Right lobe of liver (tissue), 4 donors: ENCODE measurements around the gene XPOT.

Experiments used
- POLR2A ChIP-seq: fragments of 450-650 bp; IDR thresholded peaks from one replicate; pipeline ENCODE4 v1.6.1; 2017; ENCODE audit warnings: antibody characterized with exemption, mild to moderate bottlenecking
- TF ChIP-seq, protein P1 (sequence below), 4 donors: fragments of 200-600 bp in 3 of 4; fragments of 450-650 bp in 1 of 4; IDR thresholded peaks; one replicate each; pipeline versions ENCODE4 v1.5.1 to v1.8.0; 2016 to 2022; ENCODE audit warnings: antibody characterized with exemption in 4 of 4, mild to moderate bottlenecking in 2 of 4
- donor health status: DM: no; HTN: no; CAD: no.
- donor health status: DM: no; HTN: no; CAD: no.
- donor health status: DM: no; HTN: yes; CAD: no.

DNA sequence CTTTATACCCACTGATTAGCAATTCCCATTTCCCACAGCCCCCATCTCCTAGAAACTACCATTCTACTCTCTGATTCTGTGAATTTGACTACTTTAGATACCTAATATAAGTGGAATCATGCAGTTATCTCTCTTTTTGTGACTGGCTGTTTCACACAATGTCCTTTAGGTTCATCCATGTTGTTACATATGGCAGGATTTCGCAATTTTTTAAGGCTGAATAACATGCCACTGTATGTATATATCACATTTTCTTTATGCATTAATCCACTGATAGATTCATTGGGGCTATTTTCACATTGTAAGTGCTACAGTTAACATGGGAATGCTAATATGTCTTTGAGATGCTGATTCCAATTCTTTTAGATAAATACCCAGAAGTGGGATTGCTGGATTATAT, 35.9 kb downstream of the XPOT start:
- TF ChIP-seq, protein P1, sequence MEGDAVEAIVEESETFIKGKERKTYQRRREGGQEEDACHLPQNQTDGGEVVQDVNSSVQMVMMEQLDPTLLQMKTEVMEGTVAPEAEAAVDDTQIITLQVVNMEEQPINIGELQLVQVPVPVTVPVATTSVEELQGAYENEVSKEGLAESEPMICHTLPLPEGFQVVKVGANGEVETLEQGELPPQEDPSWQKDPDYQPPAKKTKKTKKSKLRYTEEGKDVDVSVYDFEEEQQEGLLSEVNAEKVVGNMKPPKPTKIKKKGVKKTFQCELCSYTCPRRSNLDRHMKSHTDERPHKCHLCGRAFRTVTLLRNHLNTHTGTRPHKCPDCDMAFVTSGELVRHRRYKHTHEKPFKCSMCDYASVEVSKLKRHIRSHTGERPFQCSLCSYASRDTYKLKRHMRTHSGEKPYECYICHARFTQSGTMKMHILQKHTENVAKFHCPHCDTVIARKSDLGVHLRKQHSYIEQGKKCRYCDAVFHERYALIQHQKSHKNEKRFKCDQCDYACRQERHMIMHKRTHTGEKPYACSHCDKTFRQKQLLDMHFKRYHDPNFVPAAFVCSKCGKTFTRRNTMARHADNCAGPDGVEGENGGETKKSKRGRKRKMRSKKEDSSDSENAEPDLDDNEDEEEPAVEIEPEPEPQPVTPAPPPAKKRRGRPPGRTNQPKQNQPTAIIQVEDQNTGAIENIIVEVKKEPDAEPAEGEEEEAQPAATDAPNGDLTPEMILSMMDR (IDR thresholded peaks at IDR 0.05), result no peak
- TF ChIP-seq POLR2A, result no peak
